Endothelial cell of umbilical vein (primary cell): Measurements from ENCODE around the gene PPP2R2C.

Source experiments
- CTCF ChIP-seq, 2 donors: IDR thresholded peaks; 1 replicate in 1 of 2; 2 replicates in 1 of 2; pipeline ENCODE4 v1.5.1; 2011; ENCODE audit warnings: low read length in 2 of 2, mild to moderate bottlenecking in 2 of 2, moderate library complexity in 2 of 2, control low read depth in 1 of 2, inconsistent platforms in 1 of 2, low read depth in 1 of 2; ENCODE audit not compliant: insufficient read depth in 1 of 2; ENCODE audit errors: extremely low read depth in 1 of 2
- EZH2 ChIP-seq: IDR thresholded peaks from 2 replicates; pipeline ENCODE4 v1.6.1; 2012; ENCODE audit warnings: borderline replicate concordance, low read depth, mild to moderate bottlenecking, moderate library complexity, low read length, inconsistent platforms; ENCODE audit not compliant: severe bottlenecking
- MAX ChIP-seq: IDR thresholded peaks from 2 replicates; pipeline ENCODE4 v1.6.1; 2011; ENCODE audit not compliant: insufficient read depth, insufficient read length

- TF ChIP-seq EZH2 (no peak), CTCF (IDR thresholded peaks at IDR 0.05; ENCODE audit: extremely low read depth in 1 of 2, insufficient read depth in 1 of 2, low read depth in 1 of 2, low read length in 2 of 2) (no peak), MAX (no peak)
Observed at GRCh38 chr4:6326312-6327060, 145.9 kb downstream of the PPP2R2C start.
